Esophagus muscularis mucosa (tissue), 4 donors: Measurements from ENCODE around the gene YPEL5. TPM values are rescaled to one million over a fixed set of nuclear protein-coding genes. Genes with fewer than 3 reads are reported as not detected.

Source experiments
- DNase-seq: peaks from one replicate; pipeline ENCODE4 v3.0.0-alpha.2; 2017; ENCODE audit errors: extremely low spot score
- H3K27ac ChIP-seq, 4 donors: fragments of 200-600 bp; sonication (generic); replicated peaks in 1 of 4; 1 replicate in 3 of 4; 2 replicates in 1 of 4; pipeline ENCODE4 v1.5.1; 2016 to 2019; ENCODE audit warnings: mild to moderate bottlenecking in 1 of 4
- H3K27me3 ChIP-seq, 4 donors: fragments of 200-600 bp; sonication (generic); one replicate each; pipeline versions ENCODE4 v1.5.1 to v1.6.0; 2016 to 2019
- H3K36me3 ChIP-seq, 4 donors: fragments of 200-600 bp; sonication (generic); one replicate each; pipeline ENCODE4 v1.5.1; 2016 to 2019
- H3K4me1 ChIP-seq, 4 donors: fragments of 200-600 bp; sonication (generic); one replicate each; pipeline ENCODE4 v1.5.1; 2016 to 2019
- H3K4me3 ChIP-seq, 4 donors: fragments of 200-600 bp; sonication (generic); 1 replicate in 2 of 4; 2 replicates in 2 of 4; pipeline ENCODE4 v1.5.1; 2016 to 2019; ENCODE audit warnings: mild to moderate bottlenecking in 4 of 4, moderate library complexity in 1 of 4
- H3K9me3 ChIP-seq, 4 donors: fragments of 200-600 bp; sonication (generic); 1 replicate in 3 of 4; 2 replicates in 1 of 4; pipeline ENCODE4 v1.5.1; 2016 to 2019
- CTCF ChIP-seq, 3 experiments: fragments of 200-600 bp in 2 of 3; fragments of 450-650 bp in 1 of 3; sonication (generic) in 2 of 3; IDR thresholded peaks; one replicate each; pipeline ENCODE4 v1.5.1; 2017 to 2019; ENCODE audit warnings: antibody characterized with exemption in 3 of 3, mild to moderate bottlenecking in 2 of 3, moderate library complexity in 1 of 3
- EP300 ChIP-seq: sonication (generic); formaldehyde crosslinking; IDR thresholded peaks from one replicate; pipeline ENCODE4 v1.6.1; 2017; ENCODE audit warnings: antibody characterized with exemption
- POLR2A ChIP-seq: fragments of 450-650 bp; IDR thresholded peaks from one replicate; pipeline ENCODE4 v1.6.1; 2017; ENCODE audit warnings: antibody characterized with exemption, moderate library complexity, mild to moderate bottlenecking, low read depth
- POLR2AphosphoS5 ChIP-seq, 2 donors: sonication (generic); formaldehyde crosslinking; IDR thresholded peaks; one replicate each; pipeline ENCODE4 v1.6.1; 2017; ENCODE audit warnings: antibody characterized with exemption in 2 of 2
- WGBS: methylation state at CpG from one replicate; pipeline ENCODE4 v1.1.5; 2018; 5-methylcytosine and 5-hydroxymethylcytosine counted together
- intact Hi-C: fragments of 100-400 bp; cut with DNase I; formaldehyde crosslinking; loops from one replicate; pipeline ENCODE4 v1.15.1; 2023
- total RNA-seq, 4 donors: library from RNA; depleted of rRNA; stranded (reverse); fragments of >200 nt; gene quantifications; one replicate each; pipeline versions ENCODE4 v1.1.0 to v1.2.1, GENCODE V29; 2016

The YPEL5 gene
- total RNA-seq, 4 donors from 2014 or later: 96.0 to 148 (median 109) TPM

GRCh38 chr2:30188292-30188691 lies 41.5 kb downstream of the YPEL5 start:
- TF ChIP-seq POLR2AphosphoS5 (IDR thresholded peaks at IDR 0.05) (no peak), CTCF (IDR thresholded peaks at IDR 0.05) (no peak), EP300 (no peak), POLR2A (no peak)
- H3K27me3 ChIP-seq: no peaks in the 10 kb centered on the region
- no peaks in the 10 kb centered on the region for H3K4me1 ChIP-seq
- intact Hi-C loops: no loop called here
- H3K4me3 ChIP-seq: no peak overlapping the region
- WGBS: 95% methylated on average over 2 of the region's 2 CpGs
- no peak overlapping the region for H3K27ac ChIP-seq
- DNase-seq: no peak
- H3K36me3 ChIP-seq: no peaks in the 10 kb centered on the region
- H3K9me3 ChIP-seq: no peaks in the 10 kb centered on the region

DNA sequence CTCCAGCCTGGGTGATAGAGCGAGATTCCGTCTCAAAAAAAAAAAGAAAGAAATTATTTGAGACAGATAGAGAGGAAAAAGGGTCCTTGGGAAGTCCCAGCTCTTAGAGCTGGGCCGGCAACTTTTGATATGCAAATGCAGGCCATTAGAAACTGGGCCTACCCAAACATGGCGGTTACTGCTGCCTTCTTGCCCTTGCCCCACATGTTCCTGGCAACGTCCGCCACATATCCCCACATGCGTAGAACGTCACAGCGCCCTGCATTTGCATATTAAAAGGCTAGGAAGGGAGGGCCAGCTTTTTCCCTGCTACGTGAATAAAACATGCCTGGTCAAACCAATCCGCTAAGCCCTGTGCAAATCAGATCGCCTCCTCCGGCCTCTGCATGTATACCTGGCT lies 43.8 kb downstream of the YPEL5 start:
- H3K4me1 ChIP-seq: no peaks in the 10 kb centered on the region
- H3K36me3 ChIP-seq: no peaks in the 10 kb centered on the region
- TF ChIP-seq POLR2AphosphoS5 (IDR thresholded peaks at IDR 0.05) (no peak), EP300 (no peak), CTCF (IDR thresholded peaks at IDR 0.05) (no peak), POLR2A (no peak)
- no peaks in the 10 kb centered on the region for H3K9me3 ChIP-seq
- no peak for DNase-seq
- intact Hi-C loops: no loop called here
- 92% methylated on average over 13 of the region's 13 CpGs for WGBS
- H3K27me3 ChIP-seq: no peaks in the 10 kb centered on the region
- no peak overlapping the region for H3K4me3 ChIP-seq
- H3K27ac ChIP-seq: no peak overlapping the region

- Histone ChIP-seq H3K27ac (no peak overlapping the region), H3K36me3 (no peaks in the 10 kb centered on the region), H3K9me3 (no peaks in the 10 kb centered on the region), H3K4me1 (no peaks in the 10 kb centered on the region), H3K27me3 (no peaks in the 10 kb centered on the region), H3K4me3 (no peak overlapping the region)
- no peak for DNase-seq
- TF ChIP-seq POLR2AphosphoS5 (IDR thresholded peaks at IDR 0.05): no peak
- TF ChIP-seq CTCF (IDR thresholded peaks at IDR 0.05): no peak
- 95% methylated on average over 10 of the region's 10 CpGs for WGBS
- intact Hi-C loops: no loop called here
Observed at GRCh38 chr2:30191107-30191506, 44.3 kb downstream of the YPEL5 start.

- no peaks in the 10 kb centered on the region for H3K4me1 ChIP-seq
- intact Hi-C loops: no loop called here
- no peak overlapping the region for H3K4me3 ChIP-seq
- no peaks in the 10 kb centered on the region for H3K27me3 ChIP-seq
- DNase-seq: no peak
- H3K27ac ChIP-seq: no peak overlapping the region
- H3K9me3 ChIP-seq: no peaks in the 10 kb centered on the region
- 87% methylated on average over 7 of the region's 7 CpGs for WGBS
- no peak for TF ChIP-seq POLR2A
- no peaks in the 10 kb centered on the region for H3K36me3 ChIP-seq
Observed at GRCh38 chr2:30191819-30192271, 45.0 kb downstream of the YPEL5 start.

DNA sequence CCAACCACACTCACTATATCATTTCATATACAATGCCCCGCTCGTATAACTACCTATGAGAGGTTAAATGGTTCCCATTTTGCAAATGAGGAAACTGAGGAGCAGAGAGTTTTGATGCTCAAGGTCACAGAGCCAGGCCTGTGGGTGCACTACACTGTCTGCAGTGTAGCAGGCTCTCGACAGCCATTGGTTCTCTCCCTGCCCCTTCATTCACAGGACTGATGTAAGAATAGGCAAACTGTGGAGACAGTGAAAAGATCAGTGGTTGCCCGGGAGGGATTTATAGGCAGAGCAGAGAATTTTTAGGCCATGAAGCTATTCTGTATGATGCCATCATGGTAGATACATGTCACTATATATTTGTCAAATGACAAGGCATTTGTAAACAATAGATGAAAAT lies 45.5 kb downstream of the YPEL5 start:
- DNase-seq: no peak
- H3K36me3 ChIP-seq: no peaks in the 10 kb centered on the region
- no peak overlapping the region for H3K4me3 ChIP-seq
- no peaks in the 10 kb centered on the region for H3K27me3 ChIP-seq
- no peak overlapping the region for H3K27ac ChIP-seq
- no peaks in the 10 kb centered on the region for H3K4me1 ChIP-seq
- H3K9me3 ChIP-seq: no peaks in the 10 kb centered on the region
- intact Hi-C loops: no loop called here
- TF ChIP-seq POLR2AphosphoS5 (IDR thresholded peaks at IDR 0.05): no peak
- TF ChIP-seq EP300: no peak
- TF ChIP-seq CTCF (IDR thresholded peaks at IDR 0.05): no peak
- TF ChIP-seq POLR2A: no peak
- 93% methylated on average over 4 of the region's 4 CpGs for WGBS
